HL-60 (cell line): ENCODE data around the gene HNRNPC.
"Not testable (repeated sequence)": the region's sequence is repeated elsewhere in the genome, so short reads cannot be mapped to it uniquely, and the experiment has no call there.

Source experiments
- CTCF ChIP-seq: IDR thresholded peaks from one replicate; pipeline ENCODE4 v1.5.1; 2011; ENCODE audit warnings: low read length, control low read depth, inconsistent platforms; ENCODE audit not compliant: insufficient read depth
- POLR2AphosphoS5 ChIP-seq: IDR thresholded peaks from 2 replicates; pipeline ENCODE4 v1.6.1; 2012; ENCODE audit warnings: low read depth
- SPI1 ChIP-seq: IDR thresholded peaks from 2 replicates; pipeline ENCODE4 v1.6.1; 2012; ENCODE audit warnings: low read depth, mild to moderate bottlenecking, borderline replicate concordance

- not testable (repeated sequence) for TF ChIP-seq CTCF, POLR2AphosphoS5, SPI1
Measured at GRCh38 chr14:21225164-21225563, 44.1 kb downstream of the HNRNPC start.
